Activated CD8-positive, alpha-beta memory T cell treated with anti-CD3 and anti-CD28 coated beads for 4 hours (primary cell): ENCODE measurements around the gene PRRT1B.

Experiments used
- DNase-seq, 2 donors: peaks; one replicate each; pipeline ENCODE4 v3.0.0-alpha.2; 2020; ENCODE audit warnings: low read depth in 2 of 2

Gene PRRT1B

DNA sequence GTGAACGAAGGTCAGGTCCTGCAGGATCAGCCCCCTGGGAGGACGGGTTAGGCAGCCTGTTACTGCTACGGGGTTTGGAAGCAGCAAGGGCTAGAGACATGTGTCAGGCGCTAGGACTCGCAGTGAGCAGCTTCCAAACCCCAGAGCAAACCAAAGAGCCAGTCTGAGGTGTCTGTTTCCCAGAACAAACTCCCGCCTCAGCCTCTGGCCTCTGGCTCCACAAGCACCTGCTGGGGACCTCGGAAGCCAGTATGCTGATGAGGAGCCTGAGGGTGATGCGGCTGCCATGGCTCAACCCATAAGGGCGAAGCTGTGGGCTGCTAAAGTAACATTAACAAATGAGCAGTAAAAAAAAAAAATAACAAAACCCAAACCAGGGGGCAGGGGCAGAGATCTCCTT, 35.0 kb downstream of the PRRT1B start:
- no peak for DNase-seq

DNA sequence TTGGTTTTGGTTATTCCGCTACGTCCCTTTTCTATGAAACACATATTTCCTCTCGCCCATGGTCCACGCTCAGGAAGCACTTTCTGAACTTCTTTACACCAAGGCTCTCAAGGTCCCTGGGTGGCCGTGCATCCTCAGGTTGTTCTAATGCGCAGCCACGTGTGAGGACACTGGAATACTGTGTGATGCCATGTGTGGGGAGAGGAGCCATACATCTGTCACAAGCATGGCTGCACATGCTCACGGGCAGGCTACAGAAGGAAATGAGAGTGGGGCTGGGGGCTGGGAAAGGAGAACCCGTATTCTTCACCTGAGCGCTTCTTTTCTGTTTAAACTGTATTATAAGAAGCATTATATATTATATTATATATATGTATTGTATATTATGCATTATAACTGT, 36.7 kb downstream of the PRRT1B start:
- no peak for DNase-seq

DNA sequence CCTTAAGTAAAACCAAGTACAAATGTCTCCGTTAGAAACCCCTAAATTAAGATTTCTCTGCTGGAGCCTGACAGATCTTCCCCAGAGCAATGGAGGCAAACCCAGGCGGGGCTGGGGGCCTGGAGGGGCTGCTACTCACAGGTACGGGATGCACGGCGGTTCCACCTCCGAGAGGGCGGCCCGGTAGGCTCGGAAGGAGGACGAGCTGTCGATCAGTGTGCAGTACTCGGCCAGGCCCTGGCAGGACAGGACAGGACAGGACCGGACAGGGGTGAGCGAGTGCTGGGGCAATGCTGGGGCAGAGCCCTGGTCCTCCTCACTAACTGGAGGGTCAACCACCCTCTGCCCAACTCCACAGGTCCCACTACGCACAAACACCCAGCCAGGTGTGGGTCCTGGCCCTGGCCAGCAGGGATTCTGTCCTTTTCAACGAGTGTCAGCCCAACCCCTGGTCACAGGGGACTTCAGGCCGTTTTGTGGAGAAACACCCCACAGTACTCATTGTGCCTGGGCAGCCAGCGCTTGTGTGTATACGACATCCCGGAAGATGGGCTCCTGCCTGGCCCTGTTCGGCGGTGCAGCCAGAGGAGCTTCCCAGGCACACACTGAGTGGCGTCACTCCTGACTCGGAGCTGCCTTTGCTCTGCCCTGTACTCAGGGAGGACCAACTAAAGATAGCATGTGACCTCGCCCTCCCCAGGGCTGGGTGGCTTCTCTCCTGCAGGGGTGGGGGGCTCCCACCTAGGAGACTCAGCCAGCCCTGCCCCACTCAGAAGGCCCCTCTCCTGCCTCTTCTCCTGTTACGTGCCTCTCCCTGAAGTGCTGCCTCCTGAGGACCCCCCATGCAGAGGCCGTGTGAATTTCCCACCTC, 37.4 kb downstream of the PRRT1B start:
- DNase-seq, result no peak

DNA sequence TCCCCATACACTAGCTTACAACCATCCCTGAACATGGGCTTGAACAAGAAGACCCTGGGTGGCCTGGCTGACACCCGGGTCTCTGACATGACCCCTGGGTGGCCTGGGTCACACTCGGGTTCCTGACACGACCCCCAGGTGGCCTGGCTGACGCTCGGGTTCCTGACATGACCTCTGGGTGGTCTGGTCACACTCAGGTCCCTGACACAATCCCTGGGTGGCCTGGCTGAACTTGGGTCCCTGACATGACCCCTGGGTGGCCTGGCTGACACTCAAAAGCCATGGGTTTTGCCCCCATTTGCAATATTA, 38.0 kb downstream of the PRRT1B start:
- DNase-seq, result no peak

DNA sequence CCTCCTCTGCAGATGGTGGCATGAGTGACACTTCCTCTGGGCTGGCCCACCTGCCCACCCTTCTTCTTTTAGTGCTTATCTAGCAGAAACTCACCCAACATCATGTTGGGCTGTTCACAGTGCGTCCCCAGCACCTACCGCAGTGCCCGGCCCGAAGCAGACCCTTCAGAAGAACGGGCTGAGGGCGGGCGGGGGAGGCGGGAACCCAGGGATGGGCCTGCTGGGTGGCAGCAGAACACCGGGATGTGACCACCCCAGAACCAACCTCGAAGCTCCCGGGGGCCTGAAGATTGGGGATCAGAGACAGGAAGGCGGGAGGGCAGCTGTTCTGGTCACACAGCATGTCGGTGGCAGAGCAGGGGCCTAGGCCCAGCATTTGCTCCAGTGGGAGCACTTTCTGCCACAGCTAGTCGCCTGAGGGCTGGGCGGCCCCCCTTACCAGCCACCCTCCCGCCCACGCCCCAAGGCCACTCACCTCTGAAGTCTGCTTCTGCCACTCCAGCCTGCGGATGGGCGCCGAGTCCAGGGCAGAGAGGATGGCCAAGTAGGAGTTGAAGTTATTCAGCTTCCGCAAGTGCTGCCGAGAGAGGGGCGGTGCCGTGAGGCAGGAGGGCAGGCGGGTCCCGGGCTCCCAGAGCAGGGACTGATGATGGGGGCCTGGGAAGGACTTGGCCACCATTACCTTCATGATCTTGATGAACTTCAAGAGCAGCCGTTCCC, 38.7 kb downstream of the PRRT1B start:
- no peak for DNase-seq

DNA sequence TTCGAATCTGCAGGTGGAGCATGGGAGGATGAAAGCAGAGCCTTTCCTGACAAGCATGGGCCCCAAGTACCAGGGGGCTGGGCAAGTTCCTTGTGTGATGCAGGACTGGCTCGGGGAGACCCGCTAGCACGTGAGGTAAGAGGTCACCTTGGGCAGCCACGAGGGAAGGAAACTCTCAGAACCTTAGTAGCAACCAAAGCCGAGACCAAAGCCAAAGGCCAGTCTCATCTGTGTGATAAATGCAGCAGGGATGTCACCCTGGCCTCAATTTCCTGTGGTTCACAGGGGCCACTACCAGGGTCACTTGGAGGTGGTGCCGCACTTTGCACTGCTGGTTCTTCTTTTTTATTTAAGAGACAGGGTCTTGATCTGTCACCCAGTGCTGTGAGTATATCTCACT, 39.5 kb downstream of the PRRT1B start:
- DNase-seq, result no peak

DNA sequence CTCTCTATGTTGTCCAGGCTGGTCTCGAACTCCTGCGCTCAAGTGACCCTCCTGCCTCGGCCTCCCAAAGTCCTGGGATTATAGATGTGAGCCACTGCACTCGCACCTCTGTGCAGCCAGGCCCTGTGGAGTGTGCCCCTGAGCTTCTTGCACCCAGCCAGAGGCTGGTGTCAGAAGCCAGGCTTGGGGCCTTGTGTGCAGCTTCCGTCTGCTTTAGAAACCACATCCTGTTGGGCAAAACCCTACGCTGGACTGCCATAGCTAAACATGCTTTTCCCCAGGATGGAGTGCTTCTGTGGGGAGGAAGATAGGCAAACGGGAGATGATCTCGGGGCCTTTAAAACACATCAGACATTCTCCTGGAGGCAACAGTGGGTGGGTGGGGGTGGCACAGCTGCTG, 40.1 kb downstream of the PRRT1B start:
- peak in 1 of 2 donors; percentile 13 for DNase-seq

DNA sequence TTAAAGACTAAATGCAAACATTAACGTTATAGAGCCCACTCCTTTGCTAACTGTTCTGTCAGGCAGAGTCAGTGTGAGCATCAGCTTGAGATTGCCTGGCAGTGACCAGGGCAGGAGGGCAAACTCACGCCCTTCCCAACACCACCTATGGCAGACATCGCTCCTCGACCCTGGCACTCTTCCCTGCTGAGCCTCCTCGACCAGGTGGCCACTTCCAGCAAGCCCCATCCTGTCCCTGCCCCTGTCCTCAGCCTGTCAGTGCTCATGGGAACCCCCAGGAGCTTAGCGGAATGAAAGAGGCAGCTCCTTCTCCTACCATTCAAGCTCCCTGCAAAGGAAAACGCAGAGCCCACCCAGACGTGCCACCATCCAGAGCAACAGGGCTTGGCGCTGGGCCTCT, 42.0 kb downstream of the PRRT1B start:
- DNase-seq, result no peak

DNA sequence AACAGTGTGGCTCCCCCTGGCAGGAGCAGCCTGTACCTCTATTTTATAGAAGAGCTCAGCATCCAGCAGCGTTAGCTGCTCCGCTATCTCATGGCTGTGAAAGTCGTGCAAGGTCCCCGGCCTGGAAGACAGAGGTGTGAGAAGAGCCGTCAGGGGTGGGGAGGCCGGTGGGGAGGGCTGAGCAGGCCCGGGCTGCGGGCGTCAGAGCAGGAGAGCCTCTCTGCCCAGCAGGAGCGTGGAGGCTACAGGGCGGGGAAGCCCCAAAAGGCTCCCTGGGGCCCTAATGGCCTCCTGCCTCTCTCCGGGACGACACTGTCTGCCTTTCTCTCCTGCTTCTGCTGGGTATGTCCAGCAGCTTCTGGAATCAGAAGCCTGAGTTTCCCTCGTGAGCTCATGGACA, 42.6 kb downstream of the PRRT1B start:
- DNase-seq, result no peak

DNA sequence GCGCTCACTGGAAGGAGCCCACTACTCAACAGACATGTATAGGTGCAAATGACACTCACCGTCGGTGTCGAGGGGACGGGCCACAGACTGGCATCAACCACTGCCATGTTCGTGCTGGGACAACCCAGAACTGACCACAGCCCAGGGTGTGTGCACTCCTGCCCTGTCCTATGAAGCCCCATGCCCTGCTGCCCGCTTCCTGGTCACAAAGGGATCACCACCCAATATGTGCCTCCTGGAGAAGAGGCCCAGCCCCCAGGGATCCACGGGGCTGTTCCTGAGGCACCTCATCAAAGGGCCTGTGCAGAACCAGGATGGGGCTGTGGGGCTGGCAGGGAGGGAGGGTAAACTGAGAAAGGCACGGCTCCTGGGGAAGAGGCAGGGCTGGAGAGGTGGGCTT, 43.1 kb downstream of the PRRT1B start:
- no peak for DNase-seq

DNA sequence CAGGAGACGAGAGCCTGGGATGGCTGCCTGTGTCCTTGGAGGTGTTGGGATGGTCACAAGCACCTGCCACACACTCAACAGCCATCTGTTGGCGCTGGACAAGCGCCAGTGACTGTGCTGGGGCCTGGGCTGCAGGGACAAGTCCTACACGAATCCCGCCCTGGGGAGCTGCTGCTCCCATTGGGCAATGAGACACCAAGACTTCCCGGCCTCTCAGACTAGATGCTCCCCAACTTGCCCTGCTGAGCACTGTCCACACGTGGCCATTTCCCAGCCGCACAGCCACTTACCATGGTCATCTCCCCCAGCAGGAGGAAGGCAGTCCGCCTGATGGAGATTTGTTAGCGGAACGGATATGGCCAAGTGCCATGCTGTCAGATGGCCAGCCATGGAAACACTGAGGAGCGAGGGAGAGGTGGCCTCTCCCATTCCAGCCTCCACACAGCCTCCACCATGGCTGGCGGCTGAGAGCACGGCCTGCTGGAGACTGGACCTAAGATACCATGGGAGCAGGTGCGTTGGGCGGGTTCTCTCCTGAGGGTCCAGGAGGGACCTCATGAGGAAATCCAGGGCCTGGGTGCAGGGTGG, 43.9 kb downstream of the PRRT1B start:
- DNase-seq, result no peak

DNA sequence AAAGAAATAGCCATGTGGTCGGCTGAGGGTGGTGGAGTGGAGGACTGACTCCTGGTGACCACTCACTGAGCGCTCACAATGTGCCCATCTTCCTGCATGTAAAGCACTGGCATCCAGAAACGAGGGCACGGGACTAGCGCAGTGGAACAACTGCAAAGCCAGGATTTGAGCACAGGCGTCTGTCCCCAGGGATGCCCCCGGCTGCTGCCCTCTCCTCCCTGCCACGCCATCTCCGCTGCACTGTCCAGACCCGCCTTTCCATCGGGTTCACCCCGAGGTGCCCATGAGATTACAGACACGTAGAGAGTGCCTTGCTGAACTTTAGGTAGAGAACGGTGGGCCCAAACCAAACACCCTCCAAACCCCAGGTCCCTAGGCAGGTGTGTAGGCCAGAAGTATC, 44.7 kb downstream of the PRRT1B start:
- no peak for DNase-seq

DNA sequence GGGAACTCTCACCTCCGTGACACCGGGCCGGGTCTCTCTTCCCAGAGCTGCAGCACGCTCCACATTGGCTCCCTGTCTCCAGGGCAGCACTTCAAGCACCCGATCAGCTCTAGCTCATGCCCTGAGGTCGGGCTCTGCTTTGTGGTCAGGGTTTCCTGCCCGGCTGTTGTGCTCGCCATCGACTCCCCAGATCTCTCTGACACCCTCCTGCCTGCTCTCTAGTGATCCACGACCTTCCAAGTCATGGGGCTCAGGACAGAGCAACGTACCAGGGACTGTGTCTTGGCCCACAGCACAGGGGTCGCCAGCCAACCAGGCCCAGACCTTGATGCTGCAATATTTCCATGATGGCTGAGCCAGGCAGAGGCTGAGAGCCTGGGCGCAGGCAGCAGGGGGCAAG, 45.1 kb downstream of the PRRT1B start:
- no peak for DNase-seq

DNA sequence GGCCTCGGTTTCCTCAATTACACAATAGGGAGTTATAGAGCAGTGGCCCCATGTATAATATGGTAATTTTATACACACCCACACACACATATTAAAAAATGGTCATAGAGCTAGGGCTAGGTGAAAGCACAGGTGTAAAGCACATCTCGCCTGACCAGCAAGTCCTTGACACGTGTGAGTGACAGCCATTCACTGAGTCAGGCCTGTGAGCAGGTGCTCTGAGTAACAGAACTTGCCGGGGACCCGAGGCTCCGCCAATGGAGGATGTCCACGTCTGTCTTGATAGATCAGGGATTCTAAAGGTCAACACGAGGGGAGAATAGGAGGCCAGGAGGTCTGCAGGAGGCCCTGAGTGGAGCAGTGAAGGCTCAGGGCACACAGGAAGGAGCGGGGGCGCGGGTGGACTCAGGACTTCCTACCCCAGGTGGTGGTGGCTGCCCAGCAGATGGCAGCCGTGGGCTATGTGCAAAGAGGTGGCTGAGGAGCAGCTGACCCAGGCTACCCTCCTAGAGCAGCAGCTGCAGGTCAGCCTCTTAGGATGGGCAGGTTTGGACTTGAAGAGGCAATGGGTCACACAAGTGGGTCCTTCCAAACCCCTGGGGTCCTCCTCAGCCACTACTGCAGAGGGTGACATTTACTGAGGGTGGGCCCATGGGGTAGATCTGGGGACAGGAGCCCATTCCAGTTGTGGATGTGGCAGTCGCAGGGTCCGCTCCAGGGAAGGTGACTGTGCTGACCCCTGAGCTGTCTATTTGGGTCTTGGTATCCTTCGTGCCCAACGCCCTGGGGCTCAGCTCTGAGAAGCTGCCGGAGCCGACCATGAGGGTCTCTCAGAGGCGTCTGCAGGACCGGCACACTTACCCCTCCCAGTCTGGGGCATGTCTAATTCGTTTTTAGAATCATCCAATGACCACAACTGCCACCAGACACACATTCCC, 45.9 kb downstream of the PRRT1B start:
- DNase-seq, result peak; percentile 57 to 58

DNA sequence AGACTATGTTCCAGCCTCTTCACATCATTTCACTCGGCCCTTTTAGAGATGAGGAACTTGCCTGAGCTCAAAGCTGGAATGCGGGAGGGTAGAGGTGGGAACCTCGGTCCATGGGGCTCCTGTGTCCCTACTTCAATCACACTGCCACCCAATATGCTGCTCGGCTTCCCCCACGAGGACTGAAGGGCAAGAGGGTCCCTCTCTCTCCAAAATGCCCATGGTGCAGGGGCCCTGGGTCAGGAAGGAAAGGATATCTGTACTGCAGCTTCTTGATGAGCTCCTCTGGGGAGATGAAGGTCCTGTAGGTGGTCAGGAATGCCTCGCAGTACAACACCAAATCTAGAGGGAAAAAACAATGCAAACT, 46.5 kb downstream of the PRRT1B start:
- DNase-seq, result no peak

DNA sequence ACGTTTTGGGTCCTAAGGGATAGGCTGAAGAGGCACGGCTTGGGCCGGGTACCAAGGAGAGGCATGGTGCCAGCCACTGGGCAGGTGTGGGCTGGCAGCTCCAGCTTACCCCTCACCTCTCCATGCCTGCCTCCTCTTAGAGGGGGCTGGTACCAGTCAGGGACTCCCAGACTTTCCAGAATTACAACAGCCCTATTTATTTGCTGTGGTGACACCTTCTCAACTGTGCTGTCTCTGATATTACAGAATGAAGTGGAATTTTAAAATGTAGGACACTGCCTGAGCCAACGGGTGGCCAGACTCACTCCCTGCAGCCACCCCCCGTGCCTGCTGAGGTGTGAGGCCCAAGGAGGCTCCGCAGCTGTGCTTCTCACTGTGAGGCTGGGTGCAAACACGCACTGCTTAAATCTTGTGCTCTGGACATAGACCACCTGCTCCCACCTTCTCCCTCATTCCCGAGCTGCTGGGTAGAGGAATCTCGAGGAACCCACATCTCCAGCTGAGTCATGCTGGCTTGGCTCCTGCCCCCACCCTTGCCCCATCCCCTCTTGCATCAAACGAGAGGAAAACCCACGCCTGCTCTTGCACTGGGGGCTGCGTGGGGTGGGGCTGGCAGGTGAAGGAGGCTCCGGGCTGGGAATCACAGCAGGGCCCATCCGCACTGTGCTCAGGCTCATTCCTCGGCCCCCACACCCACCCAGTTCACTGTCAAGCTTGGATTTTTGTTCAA, 47.9 kb downstream of the PRRT1B start:
- DNase-seq, result no peak

DNA sequence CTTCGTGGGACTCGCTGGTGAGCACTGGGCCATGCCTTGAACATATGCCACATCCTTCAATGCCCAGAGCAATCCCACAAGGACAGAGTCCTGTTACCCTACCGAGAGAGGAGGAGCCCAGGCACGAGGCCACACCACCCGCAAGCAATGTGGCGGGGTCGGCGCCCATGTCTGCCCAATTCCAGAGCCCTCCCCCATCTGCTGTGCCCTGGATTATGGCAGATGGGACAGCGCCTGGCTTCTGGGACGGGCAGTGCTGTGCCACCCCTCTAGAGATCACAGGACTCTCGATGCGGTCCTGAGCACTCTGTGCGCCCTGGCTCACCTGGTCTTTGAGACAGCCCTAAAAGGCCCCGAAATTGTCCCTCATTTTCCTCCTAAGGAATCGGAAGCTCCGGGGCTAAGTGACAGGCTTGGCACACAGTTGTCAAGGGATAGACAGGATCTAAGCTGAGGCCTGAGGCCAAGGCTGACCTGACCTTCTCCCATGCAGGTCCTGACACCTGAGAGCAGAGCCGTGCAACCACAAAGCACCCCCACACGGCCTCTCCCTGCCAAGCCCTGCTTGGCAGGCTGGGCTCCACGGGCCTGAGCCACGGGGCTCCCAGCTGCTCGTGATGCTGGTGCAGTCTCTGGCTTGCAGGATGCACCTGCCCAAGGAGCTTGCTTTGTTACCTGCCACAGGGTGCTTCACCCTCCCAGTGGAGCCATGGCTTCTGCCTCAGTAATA, 48.8 kb downstream of the PRRT1B start:
- DNase-seq, result no peak

DNA sequence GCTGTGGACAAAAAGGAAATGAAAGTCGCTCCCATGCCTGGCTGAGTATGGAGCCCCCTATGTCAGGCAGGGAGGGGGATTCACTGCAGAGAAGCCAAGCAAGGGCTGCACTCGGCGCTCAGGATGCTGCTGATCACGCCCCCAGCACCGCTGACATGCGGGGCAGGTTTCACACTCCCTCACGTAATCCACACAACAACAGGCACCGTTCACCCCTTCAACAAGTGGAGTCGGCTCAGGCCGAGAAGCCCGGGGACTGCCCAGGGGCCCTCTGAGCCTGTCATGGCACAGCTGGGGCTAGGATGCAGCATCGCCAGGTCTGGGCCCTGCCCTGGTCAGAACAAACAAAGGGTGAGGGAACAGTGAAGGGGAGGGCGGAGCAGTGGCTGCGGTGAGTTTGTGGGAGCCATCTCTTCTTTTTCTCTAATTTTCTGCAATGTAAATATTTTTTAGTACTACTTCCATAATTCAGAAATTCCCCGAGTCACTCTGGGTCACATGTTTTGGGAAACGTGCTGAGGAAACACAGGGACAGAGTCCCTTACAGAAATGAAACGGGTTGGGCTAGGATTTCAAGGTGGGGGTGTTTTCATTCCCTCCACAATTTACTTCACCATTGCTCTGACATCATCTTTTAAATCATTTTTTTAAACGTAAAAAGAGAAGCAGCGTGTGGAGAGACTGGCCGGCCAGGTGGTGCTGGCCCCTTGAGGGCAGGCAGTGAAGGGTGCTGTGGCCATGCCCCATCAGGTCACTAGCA, 49.8 kb downstream of the PRRT1B start:
- no peak for DNase-seq

DNA sequence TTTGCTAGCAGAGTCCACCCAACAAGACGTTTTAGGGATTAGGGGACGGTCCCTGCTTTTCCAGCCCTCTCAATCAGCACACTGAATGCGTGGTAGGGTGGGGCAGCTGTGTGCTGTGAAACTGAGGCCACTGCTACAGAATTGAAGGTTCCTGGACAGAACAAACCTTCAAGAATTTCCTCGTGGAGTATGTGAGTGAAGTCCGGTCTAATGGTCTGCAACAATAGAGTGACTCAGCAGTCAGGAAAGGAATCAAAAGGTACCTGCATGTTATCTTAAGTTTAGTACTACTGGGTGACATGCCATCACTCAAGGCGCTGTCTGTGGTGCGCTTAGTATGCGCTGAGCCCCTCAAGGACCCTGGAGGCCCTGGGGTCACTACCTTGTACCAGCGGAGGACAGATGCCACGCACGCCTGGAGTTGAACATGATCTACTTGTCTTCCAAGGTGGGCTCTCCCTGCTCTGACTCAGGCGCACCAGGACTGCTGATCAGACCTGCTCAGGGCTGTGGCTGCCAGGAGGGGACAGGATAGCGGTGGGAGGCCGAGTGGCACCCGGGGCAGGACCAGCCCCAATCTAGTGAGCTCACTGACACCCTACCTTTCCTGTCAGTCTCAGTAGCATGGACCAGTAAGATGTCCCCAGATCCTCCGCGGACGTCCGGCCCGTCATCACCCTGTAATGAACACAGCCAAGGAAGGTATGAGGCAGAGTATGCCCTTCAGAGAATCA, 50.5 kb downstream of the PRRT1B start:
- DNase-seq, result no peak
